GM12874 (cell line): ENCODE data around the gene FBRS.

Experiments used
- TF ChIP-seq, protein P1 (sequence below): IDR thresholded peaks from 2 replicates; pipeline ENCODE4 v1.5.1; 2011; ENCODE audit warnings: low read depth, mild to moderate bottlenecking, control low read depth, low read length, moderate library complexity; ENCODE audit not compliant: insufficient read depth

The FBRS gene

DNA sequence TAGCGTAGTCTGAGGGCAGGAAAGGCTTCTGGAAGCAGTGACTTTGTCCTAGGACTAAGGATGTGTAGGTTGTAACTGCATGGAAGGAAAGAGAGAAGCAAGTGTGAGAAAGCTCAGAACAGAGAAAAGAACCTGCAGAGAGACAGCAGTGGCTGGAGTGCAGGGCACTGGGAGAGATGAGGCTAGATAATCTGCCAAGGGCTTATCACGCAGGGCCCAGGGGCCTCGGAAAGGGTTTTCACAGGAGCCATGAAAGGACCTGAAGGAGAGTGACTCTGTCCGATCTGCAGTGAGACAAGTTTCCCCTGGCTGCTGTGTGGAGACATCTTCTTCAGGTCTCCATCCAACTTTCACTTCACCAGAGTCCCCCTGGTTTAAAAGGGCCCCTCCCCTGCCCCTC lies 33.7 kb downstream of the FBRS start:
- TF ChIP-seq, protein P1, sequence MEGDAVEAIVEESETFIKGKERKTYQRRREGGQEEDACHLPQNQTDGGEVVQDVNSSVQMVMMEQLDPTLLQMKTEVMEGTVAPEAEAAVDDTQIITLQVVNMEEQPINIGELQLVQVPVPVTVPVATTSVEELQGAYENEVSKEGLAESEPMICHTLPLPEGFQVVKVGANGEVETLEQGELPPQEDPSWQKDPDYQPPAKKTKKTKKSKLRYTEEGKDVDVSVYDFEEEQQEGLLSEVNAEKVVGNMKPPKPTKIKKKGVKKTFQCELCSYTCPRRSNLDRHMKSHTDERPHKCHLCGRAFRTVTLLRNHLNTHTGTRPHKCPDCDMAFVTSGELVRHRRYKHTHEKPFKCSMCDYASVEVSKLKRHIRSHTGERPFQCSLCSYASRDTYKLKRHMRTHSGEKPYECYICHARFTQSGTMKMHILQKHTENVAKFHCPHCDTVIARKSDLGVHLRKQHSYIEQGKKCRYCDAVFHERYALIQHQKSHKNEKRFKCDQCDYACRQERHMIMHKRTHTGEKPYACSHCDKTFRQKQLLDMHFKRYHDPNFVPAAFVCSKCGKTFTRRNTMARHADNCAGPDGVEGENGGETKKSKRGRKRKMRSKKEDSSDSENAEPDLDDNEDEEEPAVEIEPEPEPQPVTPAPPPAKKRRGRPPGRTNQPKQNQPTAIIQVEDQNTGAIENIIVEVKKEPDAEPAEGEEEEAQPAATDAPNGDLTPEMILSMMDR: no peak

DNA sequence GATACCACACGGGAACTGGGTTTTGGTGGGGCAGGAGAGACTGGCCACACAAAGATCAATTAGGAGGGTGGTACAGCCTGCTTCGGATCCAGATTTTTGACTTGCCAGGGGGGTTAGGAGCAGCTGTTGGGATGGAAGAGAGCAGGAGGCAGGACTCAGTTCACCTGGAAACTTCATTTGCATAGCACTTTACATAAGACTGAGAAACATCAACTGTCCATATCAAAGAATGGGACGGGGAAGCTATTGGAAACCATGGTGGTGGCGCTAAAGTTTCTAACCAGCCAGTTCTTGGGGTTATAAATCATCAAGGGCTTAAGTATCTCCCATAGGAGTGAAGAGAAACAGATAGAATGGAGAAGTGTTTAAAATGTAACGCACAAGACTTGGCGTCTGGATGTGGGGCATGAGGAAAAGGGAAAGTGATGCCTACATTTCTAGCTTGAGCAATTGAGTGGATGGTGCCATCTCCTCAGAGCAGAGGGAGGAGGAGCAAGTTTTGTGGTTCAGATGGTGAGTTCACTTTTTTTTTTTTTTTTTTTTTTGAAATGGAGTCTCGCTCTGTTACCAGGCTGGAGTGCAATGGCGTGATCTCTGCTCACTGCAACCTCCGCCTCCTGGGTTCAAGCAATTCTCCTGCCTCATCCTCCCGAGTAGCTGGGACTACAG lies 34.3 kb downstream of the FBRS start:
- TF ChIP-seq, protein P1: no peak

DNA sequence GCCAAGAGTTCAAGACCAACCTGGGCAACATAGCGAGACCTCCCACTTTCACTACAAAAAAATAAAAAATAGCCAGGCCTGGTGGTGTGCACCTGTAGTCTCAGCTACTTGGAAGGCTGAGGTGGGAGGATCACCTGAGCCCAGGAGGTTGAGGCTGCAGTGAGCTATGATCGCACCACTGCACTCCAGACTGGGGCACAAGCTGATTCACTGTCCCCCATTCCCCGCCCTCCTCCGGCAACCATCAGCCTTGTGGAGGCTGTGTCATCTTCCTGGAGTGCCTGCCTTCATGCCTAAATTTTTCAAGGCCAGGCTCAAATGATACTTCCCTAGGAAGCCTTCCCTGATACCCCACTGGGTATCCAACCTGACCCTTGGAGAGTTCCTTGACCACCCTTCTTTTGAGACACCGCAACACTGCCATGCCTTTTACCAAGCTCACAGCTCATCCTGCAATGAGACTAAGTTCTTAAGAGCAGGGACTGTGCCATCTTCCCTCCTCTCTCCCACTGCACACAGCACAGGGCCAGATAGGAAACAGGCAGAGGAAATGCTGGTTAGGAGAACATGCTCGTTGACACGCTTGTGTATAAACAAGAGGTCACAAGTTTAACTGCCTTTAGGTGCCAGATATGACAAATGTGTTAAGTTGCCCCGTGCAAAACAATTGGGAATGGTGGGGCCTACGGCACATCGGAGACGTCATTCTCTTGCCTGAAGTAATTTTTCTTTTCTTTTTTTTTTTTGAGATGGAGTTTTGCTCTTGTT lies 36.9 kb downstream of the FBRS start:
- TF ChIP-seq, protein P1: no peak

DNA sequence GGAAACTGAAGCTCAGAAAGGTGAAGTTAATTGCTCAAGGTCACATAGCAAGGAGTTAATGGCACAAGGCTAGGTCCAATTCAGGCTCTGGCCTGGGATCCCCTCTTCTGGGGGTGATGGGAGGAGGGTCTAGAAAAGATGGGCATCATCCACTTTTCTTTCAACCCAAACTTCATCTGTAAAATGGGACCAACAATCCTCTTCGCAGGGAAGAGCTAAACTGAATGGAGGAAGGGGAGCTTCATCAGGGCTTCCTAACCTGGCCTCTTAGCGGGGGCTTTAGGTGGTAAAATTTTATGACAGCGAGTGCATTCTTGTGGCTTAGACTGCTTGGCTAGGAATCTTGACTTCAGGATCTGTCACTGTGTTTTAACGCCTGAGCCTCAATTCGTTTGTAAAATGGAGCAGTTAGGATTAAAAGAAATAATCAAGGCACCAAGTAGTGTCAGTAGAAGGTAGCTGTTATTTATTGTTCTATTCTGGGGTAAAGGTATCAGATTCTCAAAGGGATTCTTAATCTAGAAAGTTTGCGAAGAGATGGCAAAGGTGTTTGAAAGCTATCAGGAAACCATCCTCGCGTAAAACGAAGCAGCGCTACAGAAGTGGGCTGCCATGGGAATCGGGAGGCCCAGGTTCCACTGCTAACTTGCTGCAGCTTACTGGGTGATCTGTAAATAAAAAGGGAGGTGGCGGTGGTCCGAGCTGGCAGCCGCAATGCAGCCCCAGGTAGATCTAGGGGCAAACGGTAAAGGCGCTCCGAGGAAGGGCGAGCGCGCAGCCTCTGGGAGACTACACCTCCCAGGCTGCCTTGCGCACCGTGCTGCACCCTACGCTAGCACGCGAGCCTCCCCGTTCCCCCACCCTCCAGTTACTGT lies 39.3 kb downstream of the FBRS start:
- TF ChIP-seq, protein P1: no peak

DNA sequence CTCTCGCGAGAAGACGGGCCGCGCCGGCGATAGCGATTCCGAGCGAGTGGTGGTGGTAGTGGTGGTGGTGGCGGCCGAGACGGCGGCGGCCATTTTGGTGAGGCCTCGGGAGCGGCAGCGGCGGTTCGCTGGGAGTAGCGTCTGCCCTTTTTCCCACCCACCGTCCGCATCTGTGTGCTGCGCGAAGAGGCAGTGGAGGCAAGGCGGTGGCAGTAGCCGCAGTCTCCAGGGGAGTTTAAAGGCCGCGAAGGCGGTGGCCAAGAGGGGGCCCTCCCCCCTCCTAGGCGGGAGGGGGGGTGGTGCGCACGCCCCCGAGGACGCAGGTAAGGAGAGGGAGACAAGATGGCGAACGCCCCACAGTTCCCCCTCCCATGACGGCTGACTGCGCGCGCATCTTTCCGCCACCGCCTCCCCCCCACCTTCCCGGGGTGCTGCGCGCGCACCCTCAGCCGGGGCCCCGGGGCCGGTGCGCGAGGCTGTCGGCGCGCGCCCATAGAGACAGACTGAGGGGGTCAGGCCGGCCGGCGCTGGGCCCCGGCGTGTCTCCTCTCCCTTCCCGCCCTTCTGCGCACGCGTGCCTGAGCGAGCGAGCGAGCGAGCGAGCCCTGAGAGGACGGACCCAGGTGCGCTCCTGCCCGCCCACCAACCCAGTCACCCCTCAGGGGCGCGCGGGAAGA lies 40.0 kb downstream of the FBRS start:
- TF ChIP-seq, protein P1: no peak

DNA sequence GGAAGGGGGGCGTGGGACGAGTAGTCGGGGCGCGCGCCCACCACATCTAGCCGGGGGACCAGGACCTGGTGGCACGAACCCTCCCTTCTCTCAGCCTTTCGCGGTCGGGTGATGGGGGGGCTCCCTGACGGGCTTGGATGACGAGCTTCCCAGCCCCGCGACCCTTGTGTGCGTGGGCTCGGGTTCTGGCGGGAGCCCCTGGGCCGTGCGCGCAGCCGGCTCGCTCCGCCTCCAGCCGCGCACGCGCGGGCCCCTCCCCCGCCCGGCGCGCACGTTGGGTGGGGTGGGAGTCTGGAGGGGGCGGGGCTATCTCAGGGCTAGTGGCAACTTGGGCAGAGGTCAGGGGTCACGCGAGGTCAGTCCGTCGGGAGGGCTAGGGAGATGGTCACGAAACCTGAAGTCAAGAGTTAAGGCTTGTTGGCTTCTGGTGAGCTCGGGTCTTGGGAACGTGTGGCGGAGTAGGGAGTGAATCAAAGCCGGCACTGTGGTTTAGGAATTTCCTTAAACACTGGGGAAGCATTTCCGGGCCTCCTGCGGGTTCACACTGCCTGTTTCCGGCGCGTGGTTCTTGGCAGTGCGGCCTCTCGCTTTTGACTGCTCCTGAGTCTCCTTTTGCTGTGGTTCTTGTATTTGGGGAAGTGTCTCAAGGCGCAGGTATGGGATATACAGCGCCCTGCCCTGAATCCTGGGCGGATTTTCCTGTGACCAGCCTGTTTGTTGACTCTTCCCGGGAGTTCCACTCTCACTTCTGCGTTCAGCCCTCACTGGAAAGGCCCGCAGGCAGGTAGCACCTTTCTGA lies 40.8 kb downstream of the FBRS start, which contains the start of gene SRCAP:
SRCAP (plus strand) TSS at position 356 of the 799 bp plus-strand sequence. CDS start 1,654 bp downstream, outside the sequence.
- TF ChIP-seq, protein P1: no peak
